ENCODE measurements around the gene DUS2.

The DUS2 gene

GRCh38 chr16:68047987-68048386 lies 24.9 kb downstream of the DUS2 start:
- no peak for DNase-seq

GRCh38 chr16:68049449-68049848 lies 26.4 kb downstream of the DUS2 start:
- DNase-seq = no peak

GRCh38 chr16:68055395-68055794 lies 32.3 kb downstream of the DUS2 start:
- DNase-seq = no peak

- DNase-seq = no peak
These were observed 36.7 kb downstream of the DUS2 start for GRCh38 chr16:68059804-68060203.

GRCh38 chr16:68061396-68061795 lies 38.3 kb downstream of the DUS2 start:
- DNase-seq = no peak

- no peak for DNase-seq
These were observed 39.9 kb downstream of the DUS2 start for GRCh38 chr16:68062910-68063393.

- DNase-seq = no peak
These were observed 41.8 kb downstream of the DUS2 start for GRCh38 chr16:68064791-68065365.

- no peak for DNase-seq
These were observed 42.7 kb downstream of the DUS2 start for GRCh38 chr16:68065716-68066305.

GRCh38 chr16:68066763-68067162 lies 43.7 kb downstream of the DUS2 start:
- no peak for DNase-seq

- DNase-seq = no peak
These were observed 45.8 kb downstream of the DUS2 start for GRCh38 chr16:68068926-68069325.

GRCh38 chr16:68069511-68070248 lies 46.6 kb downstream of the DUS2 start:
- DNase-seq = no peak

- no peak for DNase-seq
These were observed 47.2 kb downstream of the DUS2 start for GRCh38 chr16:68070249-68070730.

- no peak for DNase-seq
These were observed 47.9 kb downstream of the DUS2 start for GRCh38 chr16:68070806-68071517.

- no peak for DNase-seq
These were observed 48.4 kb downstream of the DUS2 start for GRCh38 chr16:68071518-68071901.

- DNase-seq = no peak
These were observed 49.1 kb downstream of the DUS2 start for GRCh38 chr16:68072038-68072695.

GRCh38 chr16:68073902-68074760 lies 51.0 kb downstream of the DUS2 start:
- no peak for DNase-seq

- DNase-seq = no peak
These were observed 51.9 kb downstream of the DUS2 start for GRCh38 chr16:68074850-68075555.

GRCh38 chr16:68075980-68076379 lies 52.9 kb downstream of the DUS2 start:
- DNase-seq = no peak

GRCh38 chr16:68076560-68076959 lies 53.5 kb downstream of the DUS2 start:
- no peak for DNase-seq

GRCh38 chr16:68077866-68078700 lies 55.0 kb downstream of the DUS2 start:
- DNase-seq = no peak
